Fibroblast of skin of left quadriceps (primary cell): ENCODE measurements around the gene GIMAP5.
"Not testable (repeated sequence)": the region's sequence is repeated elsewhere in the genome, so short reads cannot be mapped to it uniquely, and the experiment has no call there.

Source experiments
- DNase-seq, 2 experiments: peaks; one replicate each; pipeline ENCODE4 v3.0.0-alpha.2; 2013; ENCODE audit warnings: low read depth in 2 of 2

The GIMAP5 gene

GRCh38 chr7:150774131-150774530 lies 36.9 kb downstream of the GIMAP5 start:
- DNase-seq: not testable (repeated sequence)

- DNase-seq: no peak
Observed at GRCh38 chr7:150778014-150778737, 41.0 kb downstream of the GIMAP5 start.

DNA sequence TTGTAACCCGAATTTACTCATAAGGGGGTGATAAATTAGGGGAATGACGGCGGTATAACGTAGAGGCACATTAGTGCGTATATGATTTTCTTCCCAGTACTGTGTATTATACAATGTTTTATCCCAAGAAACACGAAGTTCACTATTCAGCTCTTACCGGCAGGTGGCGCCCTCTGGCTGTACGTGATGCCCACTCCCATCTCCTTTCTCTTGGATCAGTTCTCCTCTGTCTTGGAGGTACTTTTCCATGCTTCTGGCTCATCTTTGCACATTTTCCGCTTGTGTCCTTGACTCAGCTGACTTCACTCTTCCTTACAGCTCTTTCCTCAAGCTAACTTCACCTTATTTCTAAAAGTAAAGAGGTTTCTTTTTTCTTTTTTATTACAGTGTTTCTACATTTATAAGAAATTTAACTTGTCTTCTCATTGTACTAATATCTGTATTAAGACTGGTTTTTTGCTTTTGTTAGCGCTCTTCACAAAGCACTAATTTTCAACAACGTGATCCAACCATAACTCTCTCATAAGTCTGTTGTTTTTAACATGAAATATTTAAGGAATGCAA lies 41.6 kb downstream of the GIMAP5 start:
- DNase-seq: peak; percentile 25 to 32

DNA sequence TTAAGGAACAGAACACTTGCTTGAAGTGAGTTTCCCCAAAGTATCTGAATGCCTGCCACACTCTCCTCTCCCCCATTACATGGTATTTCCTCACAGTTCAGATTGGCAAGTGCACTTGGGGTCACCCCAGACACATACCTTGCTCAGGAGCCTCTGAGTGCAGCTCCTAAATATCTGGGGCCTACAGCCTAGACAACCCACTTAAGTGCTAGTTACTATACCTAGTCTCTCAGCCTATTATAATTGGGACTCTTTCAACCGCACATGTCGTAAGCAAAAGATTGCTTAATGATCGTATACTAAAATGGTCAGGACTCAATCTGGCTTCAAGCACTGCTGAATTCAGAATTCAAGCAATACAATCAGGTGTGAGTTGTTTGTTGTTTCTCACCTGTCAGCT lies 43.1 kb downstream of the GIMAP5 start:
- no peak for DNase-seq

- peak; percentile 61 to 62 for DNase-seq
Observed at GRCh38 chr7:150781103-150781502, 43.9 kb downstream of the GIMAP5 start.

DNA sequence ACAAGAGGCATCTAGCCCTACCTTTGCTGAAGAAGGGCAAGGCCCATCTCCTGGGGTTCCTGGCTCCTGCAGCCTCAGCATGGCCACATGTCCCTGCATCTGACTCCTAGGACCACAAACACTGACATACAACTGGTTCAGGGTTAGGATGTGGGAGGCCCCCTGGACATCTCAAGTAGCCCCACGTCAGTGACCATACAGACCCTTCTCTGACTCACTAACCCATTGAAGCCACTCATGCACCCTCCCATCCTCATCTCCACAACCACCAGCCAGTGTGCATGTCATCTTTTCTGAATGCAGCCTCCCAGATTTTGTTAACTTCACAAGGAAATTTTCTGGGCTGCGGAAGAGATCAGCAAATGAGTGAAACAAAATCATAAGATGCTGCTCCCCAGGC lies 44.7 kb downstream of the GIMAP5 start:
- no peak for DNase-seq

DNA sequence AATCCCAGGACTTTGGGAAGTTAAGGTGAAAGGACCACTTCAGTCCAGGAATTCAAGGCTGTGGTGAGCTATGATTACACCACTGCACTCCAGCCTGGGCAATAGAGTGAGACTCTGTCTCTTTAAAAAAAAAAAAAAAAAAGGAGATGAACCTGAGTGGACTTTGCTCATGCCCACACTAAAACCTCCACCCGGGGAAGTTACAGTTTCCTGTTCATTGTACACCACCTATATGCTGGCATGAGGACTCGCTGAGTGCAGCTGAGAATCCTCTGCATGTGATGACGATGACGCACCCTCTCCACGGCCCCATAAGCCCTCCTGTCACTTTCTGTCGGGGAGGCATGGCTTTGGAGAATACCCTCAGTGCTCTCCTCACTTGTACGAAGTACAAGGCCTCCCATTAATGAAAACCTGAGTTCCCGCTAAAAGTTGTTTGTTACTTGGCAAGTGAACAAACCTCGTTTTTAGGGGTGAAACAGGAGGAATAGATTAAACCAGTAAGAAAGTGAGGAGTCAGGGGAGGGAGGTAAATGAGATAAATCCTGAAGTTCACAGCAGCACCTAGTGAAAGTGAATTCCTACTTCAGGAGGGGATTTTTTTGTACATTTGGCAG lies 47.0 kb downstream of the GIMAP5 start:
- no peak for DNase-seq

DNA sequence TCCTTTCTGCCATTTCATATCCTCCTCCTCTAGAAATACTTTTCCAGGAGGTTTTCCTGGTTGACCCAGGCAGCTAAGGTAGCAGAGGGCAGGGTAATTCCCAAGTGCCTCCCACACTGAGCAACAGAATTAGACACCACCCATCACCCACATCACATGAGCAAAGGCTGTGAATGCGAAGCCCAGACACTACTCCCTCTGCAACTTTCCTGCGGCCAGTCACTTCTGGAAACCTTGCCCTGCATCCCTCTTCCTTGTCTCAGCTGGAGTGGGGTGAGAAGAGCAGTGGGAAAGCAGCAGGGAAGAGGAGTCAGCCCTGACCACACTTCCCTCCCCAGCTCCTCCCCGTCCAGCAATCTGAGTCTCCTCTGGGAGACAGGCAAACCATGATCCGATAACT lies 47.7 kb downstream of the GIMAP5 start:
- DNase-seq: no peak

- DNase-seq: no peak
Observed at GRCh38 chr7:150787321-150788281, 50.4 kb downstream of the GIMAP5 start.

DNA sequence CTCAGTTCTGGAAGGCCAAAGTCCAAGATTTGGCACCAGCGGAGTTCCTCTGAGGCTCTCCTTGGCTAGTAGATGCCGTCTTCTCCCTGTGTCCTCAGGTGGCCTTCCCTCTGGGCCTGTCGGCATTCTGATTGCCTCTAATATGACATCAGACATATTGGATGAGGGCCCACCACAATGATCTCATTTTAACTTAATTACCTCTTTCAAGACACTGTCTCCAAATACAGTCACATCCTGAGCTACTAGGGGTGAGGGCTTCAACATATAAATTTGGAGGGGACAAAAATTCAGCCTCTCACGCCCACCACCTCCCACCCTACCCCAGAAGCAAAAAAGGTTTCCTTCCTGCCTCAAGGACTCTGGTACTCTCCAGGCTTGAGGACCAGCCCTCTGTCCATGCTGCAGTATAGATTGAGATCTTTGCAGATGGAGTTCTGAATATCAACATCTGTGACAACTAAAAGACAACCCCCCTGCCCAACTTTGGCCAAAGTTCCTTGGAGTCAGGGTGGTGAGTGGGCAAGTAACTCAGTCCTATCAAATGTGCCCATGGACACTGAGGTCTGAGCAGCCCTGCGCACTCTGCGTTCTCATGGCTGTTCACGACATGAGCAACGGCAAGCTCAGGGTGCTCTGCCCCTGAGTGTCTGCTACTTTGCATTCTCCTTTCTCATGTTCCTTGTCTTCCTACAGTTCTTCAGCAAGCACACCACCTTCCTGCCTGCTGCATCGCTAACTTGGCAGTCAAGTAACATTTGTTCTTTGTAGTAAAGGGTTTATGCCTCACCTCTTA lies 51.5 kb downstream of the GIMAP5 start:
- peak; percentile 5 to 18 for DNase-seq

DNA sequence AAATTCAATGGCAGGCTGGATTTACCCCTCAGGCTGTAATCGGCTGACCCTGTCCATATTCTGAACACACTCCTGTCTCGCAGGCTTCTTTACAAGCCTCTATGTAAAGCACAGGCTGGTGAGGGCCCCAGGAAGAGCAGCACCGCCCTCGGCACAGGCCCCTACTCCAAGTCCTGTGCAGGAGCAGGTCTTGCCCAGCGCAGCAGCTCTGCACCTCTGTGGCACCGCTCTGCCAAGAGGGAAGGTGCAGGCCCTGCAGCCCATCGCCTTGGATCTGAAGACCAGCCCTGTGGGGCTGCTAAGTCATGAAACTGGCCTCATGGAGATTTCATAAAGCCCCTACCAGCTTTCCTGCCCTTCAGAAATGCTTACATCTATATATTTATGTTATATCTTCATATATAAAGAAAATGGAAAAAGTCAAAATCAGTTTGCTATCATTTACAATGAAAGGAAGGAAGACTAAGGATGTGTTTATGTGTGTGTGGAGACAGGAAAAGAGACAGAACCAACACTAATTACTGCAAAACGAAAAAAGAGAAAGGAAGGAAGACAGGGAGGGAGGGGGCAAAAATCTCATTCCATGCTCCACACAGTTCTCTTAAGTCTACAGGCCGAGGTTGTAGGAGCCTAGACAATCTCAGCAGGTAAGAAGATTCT lies 53.3 kb downstream of the GIMAP5 start:
- DNase-seq: no peak

DNA sequence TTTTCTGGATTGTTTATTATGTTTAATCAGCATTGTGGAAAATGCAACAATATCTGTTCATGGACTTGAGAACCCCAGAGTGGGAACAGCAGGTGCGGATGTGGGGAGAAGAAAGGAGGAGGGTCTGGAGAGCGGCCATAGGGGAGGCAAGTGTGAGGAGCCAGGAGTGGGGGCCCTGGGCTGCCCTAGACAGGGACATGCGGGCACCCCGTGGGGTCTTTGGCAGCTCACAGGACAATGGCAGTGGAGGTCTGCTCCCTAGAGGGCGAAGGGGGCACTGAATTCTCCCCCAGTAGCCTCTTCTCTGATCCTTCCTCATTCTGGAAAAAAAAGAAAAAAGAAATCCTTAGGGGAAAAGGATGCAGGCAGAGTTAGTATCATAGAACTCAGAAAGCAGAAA lies 54.1 kb downstream of the GIMAP5 start:
- DNase-seq: no peak

- DNase-seq: no peak
Observed at GRCh38 chr7:150791746-150792452, 54.7 kb downstream of the GIMAP5 start.
